OCI-LY1 (cell line): ENCODE measurements around the gene TSTD1.

ENCODE experiments used
- H2AFZ ChIP-seq: fragments of 200-600 bp; sonication (generic), shearing (Covaris generic); 2 replicates; pipeline ENCODE4 v1.6.0; 2014; ENCODE audit warnings: antibody characterized with exemption, mild to moderate bottlenecking, low read length
- H3F3A ChIP-seq: fragments of 200-600 bp; sonication (generic), shearing (Covaris generic); 2 replicates; pipeline ENCODE4 v1.6.0; 2014; ENCODE audit warnings: mild to moderate bottlenecking, antibody characterized with exemption, low read length, moderate library complexity; ENCODE audit not compliant: insufficient read depth
- H3K27ac ChIP-seq: fragments of 200-600 bp; sonication (generic); 2 replicates; pipeline ENCODE4 v1.5.1; 2014; ENCODE audit warnings: low read length, mixed run types, mild to moderate bottlenecking, low read depth; ENCODE audit not compliant: poor library complexity, severe bottlenecking
- H3K27me3 ChIP-seq: fragments of 200-600 bp; sonication (generic); 2 replicates; pipeline ENCODE4 v1.6.0; 2014; ENCODE audit warnings: antibody characterized with exemption, mild to moderate bottlenecking, low read length, moderate library complexity; ENCODE audit not compliant: insufficient read depth
- H3K36me3 ChIP-seq: fragments of 200-600 bp; sonication (generic); 2 replicates; pipeline ENCODE4 v1.6.1; 2014; ENCODE audit warnings: mild to moderate bottlenecking, antibody characterized with exemption, low read length, moderate library complexity, mixed read lengths; ENCODE audit not compliant: insufficient read depth
- H3K4me1 ChIP-seq: fragments of 200-600 bp; sonication (generic); 2 replicates; pipeline ENCODE4 v1.5.1; 2014; ENCODE audit warnings: mild to moderate bottlenecking, low read length, moderate library complexity; ENCODE audit not compliant: insufficient read depth, severe bottlenecking
- H3K4me2 ChIP-seq: fragments of 200-600 bp; sonication (generic), shearing (Covaris generic); 2 replicates; pipeline ENCODE4 v1.6.1; 2014; ENCODE audit warnings: low read length
- H3K4me3 ChIP-seq: fragments of 200-600 bp; sonication (generic); 2 replicates; pipeline ENCODE4 v1.5.1; 2014; ENCODE audit warnings: low read length, low read depth, mild to moderate bottlenecking, mixed read lengths; ENCODE audit not compliant: poor library complexity, severe bottlenecking
- H3K79me2 ChIP-seq: fragments of 200-600 bp; shearing (Covaris generic); 2 replicates; pipeline ENCODE4 v1.6.1; 2016; ENCODE audit warnings: mixed run types, low read length, mixed read lengths; ENCODE audit not compliant: insufficient read depth
- H3K9ac ChIP-seq: fragments of 200-600 bp; sonication (generic), shearing (Covaris generic); 2 replicates; pipeline ENCODE4 v1.6.1; 2014; ENCODE audit warnings: mild to moderate bottlenecking, low read length, mixed read lengths
- H3K9me2 ChIP-seq: fragments of 200-600 bp; sonication (generic), shearing (Covaris generic); 2 replicates; pipeline ENCODE4 v1.6.1; 2014; ENCODE audit warnings: low read depth, mild to moderate bottlenecking, low read length, mixed read lengths
- H3K9me3 ChIP-seq: fragments of 200-600 bp; shearing (Covaris generic); 2 replicates; pipeline ENCODE4 v1.6.1; 2014; ENCODE audit warnings: low read length, mixed read lengths
- H4K20me1 ChIP-seq: fragments of 200-600 bp; sonication (generic), shearing (Covaris generic); 2 replicates; pipeline ENCODE4 v1.6.0; 2016; ENCODE audit warnings: mild to moderate bottlenecking, low read length; ENCODE audit not compliant: insufficient read depth
- EZH2 ChIP-seq: fragments of 200-600 bp; sonication (generic), shearing (Covaris generic); IDR thresholded peaks from 2 replicates; pipeline ENCODE4 v1.8.0; 2017; ENCODE audit warnings: borderline replicate concordance, mixed run types, mild to moderate bottlenecking, antibody characterized with exemption, low read length, moderate library complexity, mixed read lengths
- TF ChIP-seq, protein P1 (sequence below): fragments of 200-600 bp; sonication (generic), shearing (Covaris generic); IDR thresholded peaks from 2 replicates; pipeline ENCODE4 v1.5.1; 2017; ENCODE audit warnings: mild to moderate bottlenecking, antibody characterized with exemption, low read length, moderate library complexity, mixed read lengths

TSTD1 gene

DNA sequence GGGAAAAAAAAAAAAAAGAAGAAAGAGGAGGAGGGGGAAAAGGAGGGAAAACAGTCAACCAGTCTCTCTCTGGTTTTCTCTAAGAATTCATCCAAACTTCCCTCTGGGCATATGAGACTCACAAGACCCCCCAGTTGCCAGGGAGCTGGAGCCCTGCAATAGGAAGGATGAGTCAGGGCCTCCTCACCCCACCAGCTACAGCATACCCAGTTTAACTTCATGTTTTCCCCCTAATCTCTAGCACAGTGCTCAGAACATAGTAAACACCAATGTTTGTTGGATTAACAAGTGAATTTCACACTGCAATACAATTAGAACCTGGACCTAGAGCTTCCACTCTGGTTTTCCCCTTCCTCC lies 25.7 kb downstream of the TSTD1 start:
- Histone ChIP-seq H3K4me3 (peak overlapping the region; percentile 52), H3K27ac (peak overlapping the region; percentile 75), H3K4me2 (peak overlapping the region; percentile 79), H3K9me3 (no peaks in the 10 kb centered on the region), H2AFZ (no peak overlapping the region), H3K9ac (peak overlapping the region; percentile 56), H4K20me1 (no peaks in the 10 kb centered on the region), H3K4me1 (peaks cover 33% of the 10 kb centered on the region), H3K79me2 (peaks cover 26% of the 10 kb centered on the region), H3F3A (no peaks in the 10 kb centered on the region), H3K9me2 (no peaks in the 10 kb centered on the region), H3K36me3 (0 out of 2 replicates have a peak, but pooled peaks cover 3% of the 10 kb centered on the region), H3K27me3 (no peaks in the 10 kb centered on the region)
- TF ChIP-seq EZH2: no peak
- TF ChIP-seq, protein P1, sequence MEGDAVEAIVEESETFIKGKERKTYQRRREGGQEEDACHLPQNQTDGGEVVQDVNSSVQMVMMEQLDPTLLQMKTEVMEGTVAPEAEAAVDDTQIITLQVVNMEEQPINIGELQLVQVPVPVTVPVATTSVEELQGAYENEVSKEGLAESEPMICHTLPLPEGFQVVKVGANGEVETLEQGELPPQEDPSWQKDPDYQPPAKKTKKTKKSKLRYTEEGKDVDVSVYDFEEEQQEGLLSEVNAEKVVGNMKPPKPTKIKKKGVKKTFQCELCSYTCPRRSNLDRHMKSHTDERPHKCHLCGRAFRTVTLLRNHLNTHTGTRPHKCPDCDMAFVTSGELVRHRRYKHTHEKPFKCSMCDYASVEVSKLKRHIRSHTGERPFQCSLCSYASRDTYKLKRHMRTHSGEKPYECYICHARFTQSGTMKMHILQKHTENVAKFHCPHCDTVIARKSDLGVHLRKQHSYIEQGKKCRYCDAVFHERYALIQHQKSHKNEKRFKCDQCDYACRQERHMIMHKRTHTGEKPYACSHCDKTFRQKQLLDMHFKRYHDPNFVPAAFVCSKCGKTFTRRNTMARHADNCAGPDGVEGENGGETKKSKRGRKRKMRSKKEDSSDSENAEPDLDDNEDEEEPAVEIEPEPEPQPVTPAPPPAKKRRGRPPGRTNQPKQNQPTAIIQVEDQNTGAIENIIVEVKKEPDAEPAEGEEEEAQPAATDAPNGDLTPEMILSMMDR: no peak

- H4K20me1 ChIP-seq: no peaks in the 10 kb centered on the region
- peaks cover 26% of the 10 kb centered on the region for H3K79me2 ChIP-seq
- no peak overlapping the region for H3K27ac ChIP-seq
- H3K27me3 ChIP-seq: no peaks in the 10 kb centered on the region
- H3K4me1 ChIP-seq: peaks cover 27% of the 10 kb centered on the region
- H2AFZ ChIP-seq: no peak overlapping the region
- no peaks in the 10 kb centered on the region for H3K9me3 ChIP-seq
- no peaks in the 10 kb centered on the region for H3F3A ChIP-seq
- 0 out of 2 replicates have a peak, but pooled peaks cover 3% of the 10 kb centered on the region for H3K36me3 ChIP-seq
- no peak overlapping the region for H3K4me2 ChIP-seq
- H3K4me3 ChIP-seq: no peak overlapping the region
- no peak overlapping the region for H3K9ac ChIP-seq
- H3K9me2 ChIP-seq: no peaks in the 10 kb centered on the region
- TF ChIP-seq, protein P1: no peak
- TF ChIP-seq EZH2: no peak
Observed at GRCh38 chr1:161012420-161012819, 26.3 kb downstream of the TSTD1 start.

DNA sequence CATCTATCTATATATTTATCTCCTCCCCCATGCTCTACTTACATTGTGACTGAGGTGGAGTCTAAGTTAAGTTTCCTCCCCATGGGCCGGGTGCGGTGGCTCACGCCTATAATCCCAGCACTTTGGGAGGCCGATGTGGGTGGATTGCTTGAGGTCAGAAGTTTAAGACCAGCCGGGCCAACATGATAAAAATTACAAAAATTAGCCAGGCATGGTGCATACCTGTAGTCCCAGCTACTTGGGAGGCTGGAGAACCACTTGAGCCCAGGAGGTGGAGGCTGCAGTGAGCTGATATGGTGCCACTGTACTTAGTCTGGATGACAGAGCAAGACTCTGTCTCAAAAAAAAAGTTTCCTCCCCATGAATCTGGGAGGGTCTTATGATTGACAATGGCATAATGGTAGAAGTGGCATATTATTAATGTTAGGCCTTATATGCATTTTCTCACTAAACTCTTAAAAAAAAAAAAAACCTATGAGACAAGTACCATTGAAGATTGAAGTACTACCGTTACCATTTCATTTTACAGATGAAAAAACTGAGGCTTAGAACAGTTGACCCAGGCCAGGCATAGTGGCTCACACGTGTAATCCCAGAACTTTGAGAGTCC lies 29.1 kb downstream of the TSTD1 start:
- 0 out of 2 replicates have a peak, but pooled peaks cover 3% of the 10 kb centered on the region for H3K36me3 ChIP-seq
- H3K4me1 ChIP-seq: peaks cover 27% of the 10 kb centered on the region
- H3F3A ChIP-seq: no peaks in the 10 kb centered on the region
- H3K9me3 ChIP-seq: no peaks in the 10 kb centered on the region
- no peak overlapping the region for H3K4me2 ChIP-seq
- TF ChIP-seq, protein P1: no peak
- TF ChIP-seq EZH2: no peak
- no peaks in the 10 kb centered on the region for H3K9me2 ChIP-seq
- H3K4me3 ChIP-seq: no peak overlapping the region
- no peak overlapping the region for H2AFZ ChIP-seq
- H3K79me2 ChIP-seq: peaks cover 34% of the 10 kb centered on the region
- no peak overlapping the region for H3K27ac ChIP-seq
- H3K27me3 ChIP-seq: no peaks in the 10 kb centered on the region
- H3K9ac ChIP-seq: no peak overlapping the region
- H4K20me1 ChIP-seq: no peaks in the 10 kb centered on the region
